SH-SY5Y (cell line): ENCODE measurements around the gene HTRA3.

Experiments used
- GATA2 ChIP-seq: IDR thresholded peaks from 2 replicates; pipeline ENCODE4 v1.6.1; 2011; ENCODE audit warnings: mild to moderate bottlenecking, low read depth, low read length
- GATA3 ChIP-seq: IDR thresholded peaks from 2 replicates; pipeline ENCODE4 v1.6.1; 2011; ENCODE audit warnings: low read depth, mild to moderate bottlenecking, low read length, moderate library complexity

GRCh38 chr4:8332038-8332857, 62.7 kb downstream of the HTRA3 start:
- TF ChIP-seq GATA2: no peak
- TF ChIP-seq GATA3: no peak
